Measurements from ENCODE around the gene SOX5.

The SOX5 gene
- total RNA-seq = 0 reads per million in 2 donors

GRCh38 chr12:23949348-23950209 is at the start of gene SOX5:
SOX5 (minus strand) TSS chr12:23949670; CDS start chr12:23949601, 69 bp downstream.
- no peak for DNase-seq

- no peak for DNase-seq
These were observed 37.6 kb upstream of the SOX5 start for GRCh38 chr12:23987046-23987445.

GRCh38 chr12:23980826-23981225 is 31.4 kb upstream of the SOX5 start:
- DNase-seq = no peak

GRCh38 chr12:23964812-23965211 is 15.3 kb upstream of the SOX5 start:
- DNase-seq = no peak

- no peak for DNase-seq
These were observed 10.4 kb upstream of the SOX5 start for GRCh38 chr12:23959826-23960225.

GRCh38 chr12:23954332-23954731 is 4.9 kb upstream of the SOX5 start:
- no peak for DNase-seq

GRCh38 chr12:23952071-23952470 is 2.6 kb upstream of the SOX5 start:
- DNase-seq = no peak

GRCh38 chr12:23950775-23951451 is 1.4 kb upstream of the SOX5 start:
- DNase-seq = no peak

- no peak for DNase-seq
These were observed 822 bp upstream of the SOX5 start for GRCh38 chr12:23950210-23950774.

GRCh38 chr12:23948291-23948690 is 1.2 kb downstream of the SOX5 start:
- no peak for DNase-seq

GRCh38 chr12:23947395-23947794 is 2.1 kb downstream of the SOX5 start:
- no peak for DNase-seq

- DNase-seq = no peak
These were observed 4.2 kb downstream of the SOX5 start for GRCh38 chr12:23945249-23945648.

GRCh38 chr12:23944067-23944466 is 5.4 kb downstream of the SOX5 start:
- DNase-seq = no peak

GRCh38 chr12:23942841-23943240 is 6.6 kb downstream of the SOX5 start:
- no peak for DNase-seq

GRCh38 chr12:23941780-23942179 is 7.7 kb downstream of the SOX5 start:
- no peak for DNase-seq

GRCh38 chr12:23938422-23938821 is 11.0 kb downstream of the SOX5 start:
- no peak for DNase-seq

- no peak for DNase-seq
These were observed 18.3 kb downstream of the SOX5 start for GRCh38 chr12:23931176-23931575.

GRCh38 chr12:23930599-23930998 is 18.9 kb downstream of the SOX5 start:
- no peak for DNase-seq

- no peak for DNase-seq
These were observed 19.6 kb downstream of the SOX5 start for GRCh38 chr12:23929906-23930305.

GRCh38 chr12:23927907-23928306 is 21.6 kb downstream of the SOX5 start:
- no peak for DNase-seq

GRCh38 chr12:23921099-23921856 is 28.2 kb downstream of the SOX5 start:
- no peak for DNase-seq

- DNase-seq = no peak
These were observed 37.9 kb downstream of the SOX5 start for GRCh38 chr12:23911574-23911973.

- DNase-seq = no peak
These were observed 39.9 kb downstream of the SOX5 start for GRCh38 chr12:23909551-23909950.
